ENCODE data around the gene PROM1.

PROM1 gene, protein sequence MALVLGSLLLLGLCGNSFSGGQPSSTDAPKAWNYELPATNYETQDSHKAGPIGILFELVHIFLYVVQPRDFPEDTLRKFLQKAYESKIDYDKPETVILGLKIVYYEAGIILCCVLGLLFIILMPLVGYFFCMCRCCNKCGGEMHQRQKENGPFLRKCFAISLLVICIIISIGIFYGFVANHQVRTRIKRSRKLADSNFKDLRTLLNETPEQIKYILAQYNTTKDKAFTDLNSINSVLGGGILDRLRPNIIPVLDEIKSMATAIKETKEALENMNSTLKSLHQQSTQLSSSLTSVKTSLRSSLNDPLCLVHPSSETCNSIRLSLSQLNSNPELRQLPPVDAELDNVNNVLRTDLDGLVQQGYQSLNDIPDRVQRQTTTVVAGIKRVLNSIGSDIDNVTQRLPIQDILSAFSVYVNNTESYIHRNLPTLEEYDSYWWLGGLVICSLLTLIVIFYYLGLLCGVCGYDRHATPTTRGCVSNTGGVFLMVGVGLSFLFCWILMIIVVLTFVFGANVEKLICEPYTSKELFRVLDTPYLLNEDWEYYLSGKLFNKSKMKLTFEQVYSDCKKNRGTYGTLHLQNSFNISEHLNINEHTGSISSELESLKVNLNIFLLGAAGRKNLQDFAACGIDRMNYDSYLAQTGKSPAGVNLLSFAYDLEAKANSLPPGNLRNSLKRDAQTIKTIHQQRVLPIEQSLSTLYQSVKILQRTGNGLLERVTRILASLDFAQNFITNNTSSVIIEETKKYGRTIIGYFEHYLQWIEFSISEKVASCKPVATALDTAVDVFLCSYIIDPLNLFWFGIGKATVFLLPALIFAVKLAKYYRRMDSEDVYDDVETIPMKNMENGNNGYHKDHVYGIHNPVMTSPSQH

DNA sequence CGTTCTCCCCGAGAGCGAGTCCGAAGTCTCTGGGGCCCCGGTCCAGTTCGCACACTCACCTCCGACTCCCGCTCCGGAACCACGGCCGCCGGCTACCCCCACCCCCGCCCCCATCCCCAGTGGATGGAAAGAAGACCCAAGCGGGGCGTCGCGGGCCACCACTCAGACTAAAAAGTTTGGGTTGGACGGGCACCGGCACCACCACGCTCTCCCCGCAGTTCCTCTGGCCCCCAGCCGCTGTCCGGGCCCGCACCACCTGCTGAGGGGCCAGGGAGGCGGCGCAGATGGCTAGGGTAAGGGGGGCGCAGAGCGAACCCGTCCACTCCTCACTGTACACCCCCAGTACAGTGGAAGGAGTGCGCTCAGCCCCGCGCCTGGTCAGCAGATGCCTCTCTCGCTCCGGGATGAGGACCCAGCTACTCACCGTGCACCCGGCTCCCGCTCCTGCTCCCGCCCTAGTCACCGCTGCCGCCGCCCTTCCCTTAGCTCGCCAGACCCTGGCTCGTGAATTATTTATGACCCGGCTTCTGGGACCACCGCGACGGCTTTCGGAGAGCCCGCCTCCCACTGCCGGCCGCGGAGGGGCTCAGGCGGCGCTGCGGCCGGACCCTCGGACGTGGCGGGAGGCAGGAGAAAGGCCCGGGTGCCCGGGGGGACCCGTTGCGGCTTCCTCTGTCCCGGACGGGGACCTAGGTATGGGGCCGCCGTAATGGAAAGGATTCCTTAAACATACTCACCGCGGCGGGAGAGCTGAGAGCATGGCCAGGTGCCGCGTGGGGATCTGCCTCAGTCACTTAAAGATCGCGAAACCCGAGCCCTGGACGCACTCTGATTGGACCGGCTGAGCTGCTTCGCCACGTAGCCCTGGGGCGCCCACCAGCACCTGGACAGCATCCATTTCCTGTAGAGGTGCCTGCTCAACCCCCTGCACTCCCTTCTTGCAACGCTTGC lies at the start of gene PROM1:
TSS of gene PROM1 (minus strand) at position 783 of the 951 bp plus-strand sequence. CDS start 8,117 bp downstream, outside the sequence.
- no peak for DNase-seq (ENCODE audit: low read depth in 1 of 2, low spot score in 1 of 2)

DNA sequence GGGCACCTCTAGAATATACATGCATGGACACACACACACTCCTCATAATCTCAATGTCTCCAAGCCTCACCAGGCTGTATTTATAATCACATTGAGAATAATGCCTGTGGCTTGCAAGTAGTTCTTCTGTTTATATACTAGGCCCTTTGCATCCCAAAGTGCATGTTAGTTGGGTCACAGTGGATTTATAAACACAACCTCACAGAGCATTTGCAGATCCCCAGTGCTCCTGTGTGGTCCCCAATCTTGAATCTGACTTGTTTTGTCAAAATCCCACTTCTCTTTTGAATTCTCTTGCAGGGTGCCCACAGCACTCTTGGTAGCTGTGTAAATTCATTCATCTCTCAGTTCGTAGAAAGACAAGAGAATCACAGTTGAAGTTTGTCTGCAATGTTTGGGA lies 49.6 kb upstream of the PROM1 start:
- no peak for DNase-seq (ENCODE audit: low read depth in 1 of 2, low spot score in 1 of 2)

DNA sequence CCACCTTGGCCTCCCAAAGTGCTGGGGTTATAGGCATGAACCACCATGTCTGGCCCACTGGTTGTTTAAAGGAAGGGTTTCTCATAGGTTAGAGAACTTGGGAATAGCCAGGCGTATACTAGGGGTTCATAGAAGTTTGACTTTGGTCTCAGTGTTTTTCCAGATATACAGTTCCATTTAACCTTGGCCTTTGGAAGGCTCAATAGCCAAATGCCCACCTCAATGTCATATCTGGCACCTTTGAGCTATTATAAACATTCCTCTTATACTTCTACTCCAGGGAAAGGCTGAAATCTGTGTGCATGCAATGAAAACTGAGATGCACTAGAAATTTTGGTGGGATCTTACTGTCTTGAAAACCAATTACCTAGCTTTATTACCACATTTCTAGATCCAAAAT lies 47.5 kb upstream of the PROM1 start:
- DNase-seq (ENCODE audit: low read depth in 1 of 2, low spot score in 1 of 2), result no peak

DNA sequence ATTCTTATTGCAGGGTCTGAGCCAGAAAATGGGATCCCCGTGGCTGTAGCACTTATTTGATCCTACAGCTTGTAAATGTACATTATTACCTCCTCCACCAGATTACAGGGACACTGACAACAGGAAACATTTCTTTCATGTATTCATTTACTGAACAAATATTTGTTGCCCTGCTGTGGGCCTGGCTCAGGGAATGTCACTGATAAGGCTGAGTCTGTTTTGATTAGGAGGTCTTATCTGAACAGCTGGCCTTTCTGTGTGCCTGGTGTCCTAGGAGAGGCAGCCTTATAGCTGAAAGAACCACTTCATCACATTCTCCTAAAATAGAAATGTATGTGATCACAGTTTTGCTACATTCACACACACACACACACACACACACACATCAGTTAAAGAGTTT lies 45.5 kb upstream of the PROM1 start:
- DNase-seq (ENCODE audit: low read depth in 1 of 2, low spot score in 1 of 2), result no peak

DNA sequence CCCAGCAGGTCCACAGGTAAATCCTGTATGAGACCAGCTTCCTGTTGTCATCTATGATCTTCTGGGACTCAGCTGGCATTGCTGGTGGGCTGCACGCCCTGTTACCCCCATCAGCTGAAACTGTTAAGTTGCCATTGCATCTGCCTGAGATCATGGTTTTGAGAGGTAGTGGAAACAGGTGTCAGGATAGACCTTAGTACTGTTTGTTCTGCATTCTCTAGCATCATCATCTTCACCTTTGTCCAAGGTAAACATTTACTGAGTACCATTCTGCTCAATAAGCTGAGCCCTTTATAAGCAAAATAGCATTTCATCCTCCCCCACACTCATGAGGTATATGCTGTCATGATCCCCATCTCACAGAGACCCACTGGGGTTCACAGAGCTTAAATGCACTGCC lies 42.9 kb upstream of the PROM1 start:
- no peak for DNase-seq (ENCODE audit: low read depth in 1 of 2, low spot score in 1 of 2)

DNA sequence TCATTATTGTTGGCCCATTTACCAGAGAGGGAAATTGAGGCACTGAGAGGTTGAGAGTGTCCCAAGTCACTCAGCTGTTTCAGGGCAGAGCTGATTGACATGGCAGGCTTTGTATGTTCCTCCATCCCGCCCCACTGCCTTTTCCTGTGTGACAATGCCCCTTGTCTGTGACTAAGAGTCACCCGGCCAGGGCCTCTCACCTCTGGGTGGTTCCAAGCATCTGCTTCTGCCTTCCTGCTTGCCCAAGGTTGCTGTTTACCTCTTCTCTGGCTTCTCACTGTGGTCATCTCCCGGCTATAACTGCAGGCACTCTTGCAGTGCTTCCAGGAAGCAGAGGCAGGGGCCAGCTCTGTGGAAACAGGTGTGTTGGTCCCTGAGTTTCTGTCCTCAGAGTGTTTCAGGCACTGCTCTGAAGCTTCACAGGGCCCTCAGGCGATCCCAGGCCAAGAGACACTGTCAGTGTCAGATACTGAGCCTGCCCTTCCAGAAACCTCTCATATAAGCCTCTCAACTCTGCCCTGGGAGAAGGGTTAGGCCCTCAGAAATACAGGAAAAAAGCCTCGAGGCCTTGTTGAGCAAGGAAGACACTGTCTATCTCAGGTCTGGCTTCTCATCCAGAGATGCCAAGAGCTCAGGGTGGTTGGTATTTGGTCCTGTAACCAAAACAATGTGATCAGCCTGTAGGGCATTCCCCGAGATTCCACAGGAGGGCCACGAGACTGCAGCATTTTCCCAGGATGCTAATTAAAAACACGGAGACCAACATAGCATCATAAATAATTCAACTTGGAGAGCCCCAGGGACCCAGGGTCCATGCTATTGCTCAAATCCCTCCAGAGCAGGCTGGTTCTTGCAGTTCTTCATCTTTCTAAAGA lies 42.0 kb upstream of the PROM1 start:
- no peak for DNase-seq (ENCODE audit: low read depth in 1 of 2, low spot score in 1 of 2)

DNA sequence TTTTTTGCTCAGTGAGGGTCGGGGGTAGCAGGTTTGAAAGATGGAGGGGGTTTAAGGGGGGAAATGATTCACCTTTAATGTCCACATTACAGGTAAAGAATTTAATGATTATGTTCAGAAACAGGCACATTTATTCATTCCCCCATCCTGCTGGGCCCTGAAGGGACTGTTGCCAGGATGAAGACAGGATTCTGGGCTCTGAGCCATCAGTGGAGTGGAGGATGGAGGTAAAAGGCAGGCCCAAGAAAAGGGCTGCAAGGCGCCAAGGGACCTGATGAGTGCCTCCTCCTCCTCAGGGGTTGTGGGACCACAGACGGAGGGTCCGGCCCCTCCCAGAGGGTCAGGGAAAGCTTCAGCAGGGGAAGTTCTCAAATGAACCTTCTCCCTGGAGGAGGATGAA lies 40.4 kb upstream of the PROM1 start:
- no peak for DNase-seq (ENCODE audit: low read depth in 1 of 2, low spot score in 1 of 2)

DNA sequence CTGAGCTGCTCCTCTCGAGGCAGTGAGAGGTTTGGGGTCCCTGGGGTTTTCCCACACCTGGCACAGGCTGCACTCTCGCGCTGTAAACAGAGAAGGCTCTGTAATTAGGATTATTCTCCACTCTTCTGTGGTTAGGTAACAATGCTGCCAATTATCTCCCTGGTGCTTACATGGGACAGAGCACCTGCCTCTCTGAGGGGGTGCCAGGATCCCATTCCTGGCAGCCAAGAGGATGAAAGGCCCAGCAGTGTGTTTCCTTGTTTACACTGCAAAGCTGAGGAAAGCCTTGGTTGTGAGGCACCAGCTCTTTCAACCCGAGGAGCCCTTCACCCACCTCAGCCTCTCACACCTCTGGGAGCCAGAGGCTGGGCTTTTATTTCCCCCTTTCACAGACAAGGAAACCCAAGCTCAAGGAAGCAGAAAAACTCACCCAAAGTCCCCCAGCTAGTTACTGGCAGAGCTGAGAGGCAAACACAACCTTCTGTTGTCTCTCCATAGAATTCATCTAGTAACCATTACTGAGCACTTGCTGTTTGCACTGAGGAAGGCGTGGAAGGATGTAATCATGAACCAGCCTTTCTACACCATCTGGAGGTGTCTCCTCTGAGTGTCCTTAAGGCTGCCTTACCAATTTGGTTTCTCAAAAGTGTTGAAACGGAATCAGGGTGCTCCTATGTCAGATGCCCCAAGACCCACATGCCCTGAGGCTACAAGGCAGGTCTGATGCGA lies 39.7 kb upstream of the PROM1 start:
- no peak for DNase-seq (ENCODE audit: low read depth in 1 of 2, low spot score in 1 of 2)

DNA sequence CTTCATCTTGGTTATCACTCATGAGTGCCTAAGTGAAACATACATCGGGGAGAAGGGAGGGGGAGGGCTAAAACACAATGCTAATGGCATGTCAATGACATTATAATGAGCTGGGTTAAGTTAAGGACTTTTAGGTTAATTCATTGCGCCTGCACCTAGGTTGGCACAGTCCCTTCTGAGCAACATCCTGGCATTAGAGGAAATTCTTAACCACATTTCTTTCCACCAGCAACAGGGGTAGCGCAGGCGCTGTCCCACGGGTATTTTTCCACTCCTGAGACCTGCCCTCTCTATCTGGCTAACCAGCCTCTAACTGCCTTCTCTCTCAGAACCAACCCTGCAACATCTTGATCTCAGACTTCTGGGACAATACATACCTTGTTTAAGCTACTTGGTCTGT lies 39.0 kb upstream of the PROM1 start:
- DNase-seq (ENCODE audit: low read depth in 1 of 2, low spot score in 1 of 2), result no peak

DNA sequence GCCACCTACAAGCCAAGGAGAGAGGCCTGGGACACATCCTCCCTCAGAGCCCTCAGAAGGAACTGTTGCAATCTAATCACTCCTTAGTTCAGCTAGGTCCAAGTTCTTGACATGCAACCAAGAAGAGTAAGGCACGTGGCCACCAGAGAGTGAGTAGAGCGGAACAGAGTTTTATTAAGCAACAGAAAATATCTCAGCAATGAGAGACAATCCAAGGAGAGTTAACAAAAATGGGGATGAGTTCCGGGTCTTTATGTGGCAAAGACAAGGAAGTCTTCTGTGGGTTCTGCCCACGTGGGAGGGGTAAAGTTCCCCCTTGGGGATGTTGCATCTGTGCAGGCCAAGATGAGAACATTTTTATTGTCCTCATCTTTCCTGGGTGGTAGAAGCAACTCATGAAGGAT lies 38.5 kb upstream of the PROM1 start:
- no peak for DNase-seq (ENCODE audit: low read depth in 1 of 2, low spot score in 1 of 2)

DNA sequence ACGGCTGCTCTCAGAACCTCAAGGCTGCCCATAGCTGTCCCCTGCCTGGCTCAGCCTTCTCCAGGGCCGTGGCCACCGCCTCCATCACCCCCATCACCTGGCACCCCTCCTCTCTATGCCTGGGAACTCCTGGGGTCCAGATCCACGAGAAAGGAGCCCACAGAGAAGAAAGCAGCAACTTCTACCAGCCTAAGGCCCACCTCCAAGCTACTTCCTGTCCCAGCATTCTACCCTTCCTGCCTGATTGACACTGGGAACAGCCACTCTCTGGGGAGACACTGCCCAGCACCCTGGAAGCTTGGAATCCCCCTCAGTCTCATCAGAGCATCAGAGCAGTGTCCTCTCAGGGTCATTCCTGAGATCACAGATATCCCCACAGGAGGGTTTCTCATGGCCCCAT lies 36.9 kb upstream of the PROM1 start:
- no peak for DNase-seq (ENCODE audit: low read depth in 1 of 2, low spot score in 1 of 2)

DNA sequence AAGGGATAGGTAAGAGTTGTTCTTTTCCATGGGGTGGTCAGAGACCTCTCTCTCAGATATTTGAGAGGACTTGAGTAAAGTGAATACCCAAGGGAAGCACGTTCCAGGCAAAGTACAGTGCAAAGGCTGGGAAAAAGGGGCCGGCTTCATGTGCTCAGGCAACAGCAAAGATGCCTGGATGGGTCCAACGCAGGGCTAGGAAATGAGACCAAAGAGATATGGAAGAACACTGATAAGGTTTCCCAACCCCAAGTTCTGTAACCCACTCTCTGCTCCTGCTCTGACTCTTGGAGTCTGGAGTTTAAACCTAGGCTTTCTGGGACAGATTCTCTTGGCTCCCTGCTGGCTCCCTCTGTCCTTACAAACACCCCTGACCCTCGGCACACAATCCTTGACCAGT lies 36.2 kb upstream of the PROM1 start:
- no peak for DNase-seq (ENCODE audit: low read depth in 1 of 2, low spot score in 1 of 2)

DNA sequence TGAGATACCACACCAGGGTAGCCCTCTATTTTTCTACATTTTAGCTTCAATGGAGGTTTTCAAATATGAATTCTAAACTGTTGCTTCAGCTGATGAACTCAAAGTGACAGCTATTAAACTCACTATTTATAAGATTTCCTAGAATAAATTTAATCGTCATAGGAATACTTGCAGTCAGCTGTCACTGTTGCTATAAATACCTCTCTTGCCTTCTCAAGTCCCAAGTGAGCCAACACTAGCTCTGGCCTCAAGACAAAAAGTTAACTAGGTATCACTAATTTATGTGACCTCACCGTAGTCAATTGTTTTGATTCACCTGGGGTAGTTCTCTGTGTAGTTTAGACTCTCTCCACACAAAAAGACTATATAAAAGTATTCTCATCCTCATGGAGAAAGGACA lies 34.3 kb upstream of the PROM1 start:
- DNase-seq (ENCODE audit: low read depth in 1 of 2, low spot score in 1 of 2), result no peak

DNA sequence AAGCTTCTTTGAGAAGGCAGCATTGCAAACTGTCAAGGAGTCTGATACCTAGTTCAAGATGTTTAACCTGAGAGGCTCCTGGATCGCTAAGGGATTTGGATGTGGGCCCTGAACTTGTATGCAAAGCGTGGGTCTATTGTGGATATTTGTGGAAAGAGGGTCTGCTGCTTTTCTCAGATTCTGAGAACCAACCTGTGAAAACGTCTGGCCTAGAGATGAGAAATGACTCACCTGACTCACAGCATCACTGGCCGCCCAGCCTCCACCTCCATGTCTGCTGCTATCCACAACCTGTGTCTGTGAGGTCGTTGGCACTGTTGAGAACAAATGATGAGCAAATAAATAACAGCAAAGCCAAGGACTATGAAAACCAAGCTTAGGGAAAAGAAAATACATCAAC lies 33.3 kb upstream of the PROM1 start:
- DNase-seq (ENCODE audit: low read depth in 1 of 2, low spot score in 1 of 2), result no peak

DNA sequence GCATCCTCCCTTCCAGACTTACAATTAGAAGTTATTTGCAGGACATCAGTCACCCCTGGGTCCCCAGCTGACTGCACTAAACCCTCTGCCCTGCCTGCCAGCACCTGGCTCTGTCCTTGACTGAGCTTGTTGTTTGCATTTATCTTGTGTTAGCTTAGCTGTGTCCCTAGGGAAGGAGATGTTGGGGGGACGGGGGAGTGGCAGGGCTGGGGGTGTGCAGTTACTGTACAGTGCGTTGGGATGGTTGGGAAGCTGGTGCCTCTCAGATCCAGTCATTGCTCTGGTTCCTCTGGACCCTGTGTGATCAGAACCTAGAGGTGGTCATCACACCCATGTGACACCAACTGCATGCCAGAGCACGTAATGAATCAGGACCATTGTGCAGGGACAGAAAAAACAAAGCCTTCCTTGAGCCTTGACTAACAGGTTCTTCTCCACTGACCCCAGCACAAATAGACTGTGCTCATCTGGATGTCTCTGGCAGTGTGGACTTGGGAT lies 32.7 kb upstream of the PROM1 start:
- no peak for DNase-seq (ENCODE audit: low read depth in 1 of 2, low spot score in 1 of 2)

DNA sequence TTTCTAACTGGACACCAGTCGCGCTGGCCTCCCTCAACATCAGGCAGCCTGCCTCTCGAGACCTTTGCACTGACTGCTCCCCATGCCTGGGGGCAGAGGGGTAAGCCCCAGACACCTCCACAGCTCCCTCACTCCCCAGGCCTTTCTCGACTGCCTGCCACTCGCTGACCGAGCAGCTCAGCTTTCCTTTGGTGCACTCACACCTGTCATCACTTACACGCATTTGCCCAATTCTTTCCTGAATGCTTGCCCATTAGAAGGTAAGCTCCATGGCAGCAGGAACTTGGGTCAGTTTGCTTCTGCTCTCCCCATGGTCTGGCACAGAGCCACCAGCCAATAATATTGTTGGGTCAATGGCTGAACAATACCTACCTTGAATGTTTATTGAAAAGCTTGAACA lies 32.2 kb upstream of the PROM1 start:
- DNase-seq (ENCODE audit: low read depth in 1 of 2, low spot score in 1 of 2), result no peak

DNA sequence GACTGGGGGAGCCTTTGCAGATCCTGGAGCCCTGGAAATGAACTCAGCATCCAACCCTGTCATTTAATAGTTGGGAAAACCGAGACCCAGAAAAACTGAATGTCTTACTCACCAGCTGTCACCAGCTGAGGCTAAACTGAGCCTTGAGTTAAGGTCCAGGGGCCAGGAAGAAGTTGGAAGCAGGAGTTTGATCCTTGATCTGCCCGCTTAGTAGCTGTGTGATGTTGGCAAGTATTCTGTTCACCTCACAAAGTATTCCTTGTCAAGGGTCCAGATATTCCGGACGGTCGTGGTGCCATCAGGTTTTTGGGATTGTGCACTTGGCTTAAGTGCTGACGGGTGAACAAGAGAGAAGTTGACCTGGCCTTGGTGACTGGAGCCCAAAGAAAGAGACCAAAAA lies 30.7 kb upstream of the PROM1 start:
- DNase-seq (ENCODE audit: low read depth in 1 of 2, low spot score in 1 of 2), result no peak

DNA sequence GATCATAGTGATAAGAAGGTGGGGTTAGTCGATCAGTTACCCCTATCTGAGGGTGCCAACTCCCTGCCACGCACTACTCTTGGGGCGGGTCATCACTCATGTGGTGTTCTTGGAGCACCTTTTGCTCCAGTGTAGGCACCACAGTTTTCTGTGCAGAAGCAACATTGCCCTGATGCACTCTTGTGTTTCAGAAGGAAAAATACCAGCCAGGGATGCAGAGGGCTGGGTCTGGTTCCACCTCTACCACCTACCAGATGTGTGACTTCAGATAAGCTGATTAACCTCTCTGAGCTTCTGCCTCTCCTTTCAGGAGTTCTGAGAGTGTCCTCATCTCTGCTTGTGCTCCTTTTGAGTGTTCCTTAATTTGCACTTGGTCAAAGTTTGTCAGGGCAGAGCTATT lies 29.9 kb upstream of the PROM1 start:
- DNase-seq (ENCODE audit: low read depth in 1 of 2, low spot score in 1 of 2), result no peak

DNA sequence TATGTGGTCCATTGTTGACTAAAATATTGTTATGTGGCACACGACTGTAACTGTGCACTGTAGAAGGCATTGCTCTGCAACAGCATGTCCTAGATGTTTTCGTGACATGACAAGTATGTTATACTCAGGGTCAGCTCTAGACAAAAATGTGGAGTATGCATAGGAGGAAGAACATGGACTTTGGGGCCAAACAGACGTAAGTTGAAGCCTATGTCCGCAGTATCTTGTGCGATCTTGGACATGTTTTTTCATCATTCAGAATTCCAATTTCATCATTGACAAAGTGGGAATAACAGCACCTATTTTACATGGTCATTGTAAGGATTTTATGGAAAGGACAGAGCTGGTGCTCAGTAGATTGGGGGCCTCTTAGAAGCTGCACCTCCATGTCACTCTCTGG lies 27.7 kb upstream of the PROM1 start:
- no peak for DNase-seq (ENCODE audit: low read depth in 1 of 2, low spot score in 1 of 2)
